GM12878 (cell line): ENCODE data around the gene ZCWPW2.
A peak's percentile ranks its signal among the peaks of the same experiment; 100 is the strongest.

ENCODE experiments used
- BACH1 ChIP-seq: fragments of 450-650 bp; IDR thresholded peaks from 2 replicates; pipeline ENCODE4 v1.6.1; 2017; ENCODE audit warnings: mild to moderate bottlenecking, borderline replicate concordance
- EP300 ChIP-seq, 2 experiments: fragments of 150-350 bp in 1 of 2; IDR thresholded peaks; 2 replicates each; pipeline ENCODE4 v1.6.1; 2011 to 2012; ENCODE audit warnings: low read depth in 2 of 2, low read length in 2 of 2, borderline replicate concordance in 1 of 2, improper control_type of control experiment in 1 of 2, inconsistent platforms in 1 of 2; ENCODE audit not compliant: control insufficient read depth in 1 of 2
- NRF1 ChIP-seq: conservative IDR thresholded peaks from 2 replicates; pipeline ENCODE4 v1.6.1; 2011; ENCODE audit warnings: mild to moderate bottlenecking, low read depth, low read length, improper control_type of control experiment
- RAD21 ChIP-seq: IDR thresholded peaks from 2 replicates; pipeline ENCODE4 v1.6.1; 2011; ENCODE audit warnings: mild to moderate bottlenecking, low read depth, low read length, moderate library complexity; ENCODE audit not compliant: insufficient read depth
- RBBP5 ChIP-seq: fragments of 200-600 bp; sonication (generic); conservative IDR thresholded peaks from 2 replicates; pipeline ENCODE4 v1.6.1; 2016
- TARDBP ChIP-seq: IDR thresholded peaks from 2 replicates; pipeline ENCODE4 v1.6.1; 2016; ENCODE audit warnings: borderline replicate concordance
- YY1 ChIP-seq: IDR thresholded peaks from 2 replicates; pipeline ENCODE4 v1.6.1; 2011; ENCODE audit warnings: low read depth, mild to moderate bottlenecking, low read length
- ZNF274 ChIP-seq: IDR thresholded peaks from one replicate; pipeline ENCODE4 v1.8.0; 2011; ENCODE audit not compliant: insufficient read length, insufficient read depth
- TF ChIP-seq, protein P1 (sequence below), 3 experiments: IDR thresholded peaks in 2 of 3; conservative IDR thresholded peaks in 1 of 3; 2 replicates each; pipeline ENCODE4 v1.5.1; 2011; ENCODE audit warnings: low read depth in 3 of 3, low read length in 3 of 3, mild to moderate bottlenecking in 3 of 3, control low read depth in 2 of 3, moderate library complexity in 2 of 3, inconsistent platforms in 1 of 3, mixed read lengths in 1 of 3; ENCODE audit not compliant: control insufficient read depth in 2 of 3, insufficient read depth in 1 of 3; ENCODE audit errors: extremely low read depth in 1 of 3
- TF ChIP-seq, protein P2 (sequence below): IDR thresholded peaks from 2 replicates; pipeline ENCODE4 v1.6.1; 2011; ENCODE audit warnings: low read depth, low read length, improper control_type of control experiment, borderline replicate concordance

DNA sequence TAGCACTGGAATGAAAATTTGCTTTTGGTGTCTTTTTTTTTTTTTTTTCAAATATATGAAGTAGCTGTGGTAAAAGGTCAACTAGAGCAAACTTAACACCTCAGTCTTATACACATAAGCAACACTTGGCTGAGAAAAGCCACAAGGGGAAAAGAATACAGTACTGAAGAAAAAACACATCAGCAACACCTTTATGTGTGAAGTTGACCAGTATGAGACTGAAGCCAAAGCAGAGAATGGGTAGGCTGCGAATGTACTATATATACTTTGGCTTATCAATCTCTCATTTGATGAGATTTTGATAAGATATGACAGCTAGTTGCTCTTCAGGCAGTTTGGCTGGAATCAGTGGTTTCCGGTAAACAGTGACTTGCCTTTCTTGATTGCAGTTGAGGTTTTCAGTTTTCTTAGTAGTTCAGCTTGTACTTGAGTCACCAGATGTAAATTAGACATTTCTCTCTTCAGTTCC, 22.0 kb upstream of the ZCWPW2 start:
- TF ChIP-seq EP300 (IDR thresholded peaks at IDR 0.05; ENCODE audit: borderline replicate concordance in 1 of 2, control insufficient read depth in 1 of 2, low read depth in 2 of 2, low read length in 2 of 2): peak; percentile 60 to 86; a peak in 1 of 4 replicates
- TF ChIP-seq, protein P1, sequence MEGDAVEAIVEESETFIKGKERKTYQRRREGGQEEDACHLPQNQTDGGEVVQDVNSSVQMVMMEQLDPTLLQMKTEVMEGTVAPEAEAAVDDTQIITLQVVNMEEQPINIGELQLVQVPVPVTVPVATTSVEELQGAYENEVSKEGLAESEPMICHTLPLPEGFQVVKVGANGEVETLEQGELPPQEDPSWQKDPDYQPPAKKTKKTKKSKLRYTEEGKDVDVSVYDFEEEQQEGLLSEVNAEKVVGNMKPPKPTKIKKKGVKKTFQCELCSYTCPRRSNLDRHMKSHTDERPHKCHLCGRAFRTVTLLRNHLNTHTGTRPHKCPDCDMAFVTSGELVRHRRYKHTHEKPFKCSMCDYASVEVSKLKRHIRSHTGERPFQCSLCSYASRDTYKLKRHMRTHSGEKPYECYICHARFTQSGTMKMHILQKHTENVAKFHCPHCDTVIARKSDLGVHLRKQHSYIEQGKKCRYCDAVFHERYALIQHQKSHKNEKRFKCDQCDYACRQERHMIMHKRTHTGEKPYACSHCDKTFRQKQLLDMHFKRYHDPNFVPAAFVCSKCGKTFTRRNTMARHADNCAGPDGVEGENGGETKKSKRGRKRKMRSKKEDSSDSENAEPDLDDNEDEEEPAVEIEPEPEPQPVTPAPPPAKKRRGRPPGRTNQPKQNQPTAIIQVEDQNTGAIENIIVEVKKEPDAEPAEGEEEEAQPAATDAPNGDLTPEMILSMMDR (IDR thresholded peaks at IDR 0.05 in 2 of 3, conservative IDR thresholded peaks at IDR 0.05 in 1 of 3; ENCODE audit: control insufficient read depth in 2 of 3, extremely low read depth in 1 of 3, insufficient read depth in 1 of 3, low read depth in 3 of 3, low read length in 3 of 3): no peak
- TF ChIP-seq, protein P2, sequence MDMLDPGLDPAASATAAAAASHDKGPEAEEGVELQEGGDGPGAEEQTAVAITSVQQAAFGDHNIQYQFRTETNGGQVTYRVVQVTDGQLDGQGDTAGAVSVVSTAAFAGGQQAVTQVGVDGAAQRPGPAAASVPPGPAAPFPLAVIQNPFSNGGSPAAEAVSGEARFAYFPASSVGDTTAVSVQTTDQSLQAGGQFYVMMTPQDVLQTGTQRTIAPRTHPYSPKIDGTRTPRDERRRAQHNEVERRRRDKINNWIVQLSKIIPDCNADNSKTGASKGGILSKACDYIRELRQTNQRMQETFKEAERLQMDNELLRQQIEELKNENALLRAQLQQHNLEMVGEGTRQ: no peak
- no peak for TF ChIP-seq RAD21
- no peak for TF ChIP-seq ZNF274
- TF ChIP-seq NRF1: no peak
- TF ChIP-seq RBBP5: no peak
- no peak for TF ChIP-seq TARDBP
- no peak for TF ChIP-seq YY1
- TF ChIP-seq BACH1: peak; percentile 55; the same call in 1 of the 2 replicates
